GM19023 (cell line): ENCODE measurements around the gene RPL12.

Experiments
- ATAC-seq: cut with Tn5 transposase; IDR thresholded peaks from one replicate; pipeline ENCODE4 v1.9.1; 2021; ENCODE audit warnings: mild to moderate bottlenecking, moderate library complexity; ENCODE audit not compliant: unreplicated experiment

RPL12 gene

GRCh38 chr9:127450830-127451607, at the start of gene RPL12, which contains the start of gene LRSAM1:
RPL12 (minus strand) TSS chr9:127451406; CDS start chr9:127451317, 89 bp downstream.
LRSAM1 (plus strand) TSS chr9:127451510; CDS start chr9:127454528, 3,018 bp downstream.
- ATAC-seq, result peak; percentile 63

DNA sequence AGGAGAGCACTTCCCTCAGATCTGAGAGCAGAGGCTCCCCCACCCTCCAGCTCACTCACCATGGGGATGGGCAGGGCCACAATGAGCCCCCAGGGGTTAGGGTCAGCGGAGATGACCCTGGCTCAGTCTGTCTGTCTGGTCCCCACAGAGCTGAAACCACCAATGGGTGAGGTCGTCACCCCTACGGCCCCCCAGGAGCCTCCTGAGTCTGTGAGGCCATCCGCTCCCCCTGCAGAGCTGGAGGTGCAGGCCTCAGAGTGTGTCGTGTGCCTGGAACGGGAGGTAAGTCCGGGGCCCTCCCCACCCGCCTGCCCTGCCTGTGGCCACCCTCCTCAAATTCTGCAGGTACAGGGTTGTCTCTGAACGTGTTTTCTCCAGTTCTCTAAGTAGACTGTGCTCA, 49.7 kb upstream of the RPL12 start:
- ATAC-seq, result no peak

- ATAC-seq, result no peak
Measured at GRCh38 chr9:127500399-127500798, 49.2 kb upstream of the RPL12 start.

GRCh38 chr9:127498298-127498697, 47.1 kb upstream of the RPL12 start:
- ATAC-seq, result no peak

- no peak for ATAC-seq
Measured at GRCh38 chr9:127497656-127498290, 46.6 kb upstream of the RPL12 start.

GRCh38 chr9:127496974-127497373, 45.8 kb upstream of the RPL12 start:
- ATAC-seq, result no peak

- ATAC-seq, result no peak
Measured at GRCh38 chr9:127495884-127496555, 44.8 kb upstream of the RPL12 start.

DNA sequence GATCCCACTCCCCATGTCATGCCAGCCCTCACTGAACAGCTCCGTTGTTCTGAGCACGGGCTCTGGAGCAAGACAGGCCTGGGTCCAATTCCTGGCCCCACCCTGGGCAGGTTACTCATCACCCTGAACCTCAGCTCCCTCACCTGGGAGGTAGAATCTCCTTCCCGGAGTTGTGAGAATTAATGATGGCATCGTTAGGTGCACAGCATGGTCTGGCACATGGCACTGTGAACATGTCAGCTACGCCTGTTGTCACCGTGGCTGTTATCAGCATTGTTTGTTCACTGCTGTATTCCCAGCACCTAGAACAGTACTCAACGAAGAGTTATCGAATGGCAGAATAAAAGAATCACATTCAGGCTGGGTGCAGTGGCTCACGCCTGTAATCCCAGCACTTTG, 43.1 kb upstream of the RPL12 start:
- ATAC-seq, result no peak

GRCh38 chr9:127493592-127494303, 42.5 kb upstream of the RPL12 start:
- ATAC-seq, result no peak

GRCh38 chr9:127492616-127493015, 41.4 kb upstream of the RPL12 start:
- no peak for ATAC-seq

DNA sequence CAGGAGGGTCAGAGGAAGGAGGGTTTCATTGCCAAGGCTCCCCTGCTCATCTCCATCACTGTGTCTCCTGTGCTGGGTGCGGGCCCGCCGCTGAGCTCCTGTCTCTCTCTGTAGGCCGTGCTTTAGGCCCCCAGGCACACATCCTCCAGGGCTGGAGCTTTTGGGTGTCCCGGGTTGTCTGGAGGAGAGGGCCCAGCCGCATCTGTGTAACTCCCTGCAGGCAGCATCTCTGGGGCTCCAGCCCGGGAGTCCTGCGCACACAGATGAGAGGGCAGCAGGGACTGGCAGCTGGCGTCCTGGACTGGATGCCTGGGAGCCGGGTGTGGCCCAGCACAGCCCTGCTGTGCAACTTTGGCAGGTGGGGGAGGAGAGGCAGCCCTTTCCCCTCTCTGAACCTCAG, 40.3 kb upstream of the RPL12 start:
- ATAC-seq, result no peak

DNA sequence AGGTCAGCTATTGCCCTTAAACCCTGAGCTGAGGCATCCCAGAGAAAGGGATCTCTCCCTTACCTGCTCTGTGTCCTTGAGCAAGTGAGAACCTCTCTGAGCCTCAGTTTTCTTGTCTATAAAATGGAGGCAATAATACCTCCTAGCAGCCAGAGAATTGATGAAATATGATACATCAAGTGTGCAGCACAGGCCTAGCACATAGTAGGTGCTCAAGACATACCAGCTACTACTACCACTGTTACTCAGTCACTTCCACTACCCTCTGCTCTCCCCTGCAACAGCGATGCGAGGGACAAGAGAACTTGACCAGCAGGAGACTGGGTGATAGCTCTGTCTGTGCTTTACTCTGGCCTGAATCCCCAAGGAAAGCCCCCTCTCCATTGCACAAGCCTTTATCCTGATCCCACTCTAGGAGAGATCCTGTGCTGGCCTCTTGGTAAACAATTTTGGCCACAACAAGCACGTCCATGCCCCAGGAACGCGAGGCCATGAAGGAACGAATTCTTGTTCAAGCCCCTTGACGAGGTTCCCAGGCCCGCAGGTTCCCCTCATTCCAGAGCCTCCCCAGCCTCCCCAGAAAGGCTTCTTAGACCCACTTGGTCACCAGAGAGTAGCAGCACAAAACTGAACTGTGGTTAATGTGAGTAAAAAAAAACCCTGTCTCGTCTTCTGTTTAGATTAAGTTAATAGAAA, 39.5 kb upstream of the RPL12 start:
- no peak for ATAC-seq

- no peak for ATAC-seq
Measured at GRCh38 chr9:127489471-127490115, 38.4 kb upstream of the RPL12 start.

DNA sequence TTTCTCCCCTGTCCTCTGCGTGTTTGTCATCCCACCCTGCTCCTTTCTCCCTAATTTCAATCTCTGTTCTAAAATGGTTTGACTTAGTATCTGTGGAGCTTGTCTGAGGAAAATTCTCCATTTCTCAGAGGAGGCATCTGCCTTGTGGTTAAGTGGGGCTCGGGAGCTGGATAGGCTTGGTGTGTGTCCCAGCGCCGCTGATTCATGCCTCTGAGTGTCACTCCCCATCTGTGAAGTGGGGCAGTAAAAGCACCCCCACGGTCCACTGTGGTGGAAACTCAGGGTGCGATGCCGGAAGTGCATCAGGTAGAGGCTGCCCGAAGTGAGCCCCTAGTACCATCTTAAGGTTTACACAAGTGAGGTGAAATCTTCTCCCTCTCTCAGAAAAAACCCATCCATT, 37.7 kb upstream of the RPL12 start:
- no peak for ATAC-seq

GRCh38 chr9:127485995-127486394, 34.8 kb upstream of the RPL12 start:
- no peak for ATAC-seq

DNA sequence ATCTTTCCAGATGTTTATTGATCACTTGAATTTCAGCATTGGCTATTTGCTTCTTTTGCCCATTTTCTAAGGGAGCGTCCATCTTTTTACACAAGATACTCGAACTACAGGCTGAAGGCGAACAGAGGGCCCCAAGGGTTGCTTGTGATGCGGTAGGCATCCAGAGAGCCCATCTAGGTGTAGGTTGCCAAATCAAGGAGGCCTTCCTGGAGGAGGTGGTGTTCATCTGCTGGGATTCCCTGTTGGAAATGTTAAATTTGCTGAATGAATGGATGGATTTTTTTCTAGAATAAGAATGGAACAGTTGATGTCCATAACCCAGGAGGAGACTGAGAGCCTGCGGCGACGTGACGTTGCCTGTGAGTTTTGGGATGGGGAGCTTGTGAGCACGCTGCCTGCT, 31.5 kb upstream of the RPL12 start:
- no peak for ATAC-seq

DNA sequence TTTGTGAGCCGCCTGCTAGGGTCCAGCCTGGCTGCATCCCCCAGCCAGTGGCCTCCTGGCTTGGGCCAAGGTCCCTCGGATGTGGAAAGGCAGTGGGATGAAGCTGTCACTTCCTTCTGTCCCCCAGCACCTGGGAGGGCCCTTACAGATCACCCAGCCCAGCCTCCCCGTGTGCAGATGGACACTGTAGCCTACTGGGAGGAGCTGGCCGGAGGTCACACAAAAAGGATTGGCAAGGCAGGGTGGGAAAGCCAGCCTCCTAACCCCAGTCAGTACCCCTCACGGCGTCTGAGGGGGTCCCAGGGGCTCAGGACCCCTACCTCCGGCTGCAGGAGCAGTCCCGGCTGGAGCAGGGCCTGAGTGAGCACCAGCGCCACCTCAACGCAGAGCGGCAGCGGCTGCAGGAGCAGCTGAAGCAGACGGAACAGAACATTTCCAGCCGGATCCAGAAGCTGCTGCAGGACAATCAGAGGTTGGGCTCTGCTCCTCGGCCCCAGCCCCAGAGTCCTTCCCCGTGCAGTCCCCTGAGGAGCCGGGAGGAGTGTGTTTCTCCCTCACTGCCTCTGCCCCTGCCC, 28.4 kb upstream of the RPL12 start:
- ATAC-seq, result no peak

- no peak for ATAC-seq
Measured at GRCh38 chr9:127474592-127474991, 23.4 kb upstream of the RPL12 start.

GRCh38 chr9:127473932-127474331, 22.7 kb upstream of the RPL12 start:
- no peak for ATAC-seq

GRCh38 chr9:127473501-127473900, 22.3 kb upstream of the RPL12 start:
- no peak for ATAC-seq
